ENCODE measurements around the gene PCDH1.

GRCh38 chr5:141868541-141868940 is 9.7 kb downstream of the PCDH1 start:
- TF ChIP-seq, protein P1, sequence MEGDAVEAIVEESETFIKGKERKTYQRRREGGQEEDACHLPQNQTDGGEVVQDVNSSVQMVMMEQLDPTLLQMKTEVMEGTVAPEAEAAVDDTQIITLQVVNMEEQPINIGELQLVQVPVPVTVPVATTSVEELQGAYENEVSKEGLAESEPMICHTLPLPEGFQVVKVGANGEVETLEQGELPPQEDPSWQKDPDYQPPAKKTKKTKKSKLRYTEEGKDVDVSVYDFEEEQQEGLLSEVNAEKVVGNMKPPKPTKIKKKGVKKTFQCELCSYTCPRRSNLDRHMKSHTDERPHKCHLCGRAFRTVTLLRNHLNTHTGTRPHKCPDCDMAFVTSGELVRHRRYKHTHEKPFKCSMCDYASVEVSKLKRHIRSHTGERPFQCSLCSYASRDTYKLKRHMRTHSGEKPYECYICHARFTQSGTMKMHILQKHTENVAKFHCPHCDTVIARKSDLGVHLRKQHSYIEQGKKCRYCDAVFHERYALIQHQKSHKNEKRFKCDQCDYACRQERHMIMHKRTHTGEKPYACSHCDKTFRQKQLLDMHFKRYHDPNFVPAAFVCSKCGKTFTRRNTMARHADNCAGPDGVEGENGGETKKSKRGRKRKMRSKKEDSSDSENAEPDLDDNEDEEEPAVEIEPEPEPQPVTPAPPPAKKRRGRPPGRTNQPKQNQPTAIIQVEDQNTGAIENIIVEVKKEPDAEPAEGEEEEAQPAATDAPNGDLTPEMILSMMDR (IDR thresholded peaks at IDR 0.05; ENCODE audit: low read depth, low read length), result no peak
- no peak for TF ChIP-seq EZH2phosphoT487 (IDR thresholded peaks at IDR 0.05; ENCODE audit: low read depth)

Measured in OCI-LY3 (cell line).